Measurements from ENCODE around the gene ARHGDIB. TPM values are rescaled to one million over a fixed set of nuclear protein-coding genes. Genes with fewer than 3 reads are reported as not detected.

Gene ARHGDIB
- total RNA-seq, 1 experiment from 2014 or later: 1.6 TPM

- no peaks in the 10 kb centered on the region for H3K27me3 Mint-ChIP-seq (ENCODE audit: low read depth)
- H3K4me1 Mint-ChIP-seq: no peaks in the 10 kb centered on the region
- no peak within 1 kb of the TSS for H3K4me3 Mint-ChIP-seq
- no peak for DNase-seq (ENCODE audit: low spot score)
- ChIA-PET CTCF (interaction anchor here (1.5 kb wide), 1 partner anchor 37 kb away, joined by 7 read pairs; no protein-coding TSS in a partner anchor), POLR2A (no interaction called here)
- ATAC-seq: no peak
- H3K27ac Mint-ChIP-seq: no peak within 1 kb of the TSS
- TF ChIP-seq HMGA2 (CRISPR knock-in tag; IDR thresholded peaks at IDR 0.05) (no peak), USF1 (CRISPR knock-in tag; IDR thresholded peaks at IDR 0.05) (no peak), ZNF396 (CRISPR knock-in tag; IDR thresholded peaks at IDR 0.05; ENCODE audit: borderline replicate concordance) (no peak), SMAD3 (CRISPR knock-in tag; IDR thresholded peaks at IDR 0.05; ENCODE audit: borderline replicate concordance) (no peak), ARID4B (CRISPR knock-in tag; IDR thresholded peaks at IDR 0.05; ENCODE audit: borderline replicate concordance) (no peak)
- H3K9me3 Mint-ChIP-seq: no peaks in the 10 kb centered on the region
- H3K36me3 Mint-ChIP-seq: no peaks in the 10 kb centered on the region
Observed at GRCh38 chr12:14972816-14973215, 11.4 kb upstream of the ARHGDIB start, which contains the start of gene PDE6H. Gene PDE6H, plus strand, starts transcription at chr12:14973042. Its CDS starts 4,971 bp downstream, at chr12:14978013.

GRCh38 chr12:14970473-14970872 lies 9.1 kb upstream of the ARHGDIB start:
- Mint-ChIP-seq H3K9me3 (no peaks in the 10 kb centered on the region), H3K4me3 (no peak overlapping the region), H3K27ac (no peak overlapping the region; the same call in 1 of the 2 replicates), H3K36me3 (no peaks in the 10 kb centered on the region), H3K4me1 (no peaks in the 10 kb centered on the region), H3K27me3 (ENCODE audit: low read depth) (no peaks in the 10 kb centered on the region)
- ATAC-seq: no peak
- no peak for DNase-seq (ENCODE audit: low spot score)
- ChIA-PET CTCF (no interaction called here), POLR2A (no interaction called here)
- TF ChIP-seq ZNF232 (CRISPR knock-in tag; IDR thresholded peaks at IDR 0.05) (no peak), PRRX2 (CRISPR knock-in tag; IDR thresholded peaks at IDR 0.05) (no peak), FOXK1 (CRISPR knock-in tag; IDR thresholded peaks at IDR 0.05) (no peak), ATF2 (CRISPR knock-in tag; IDR thresholded peaks at IDR 0.05; ENCODE audit: borderline replicate concordance, low read depth) (no peak), IRF1 (CRISPR knock-in tag; IDR thresholded peaks at IDR 0.05) (no peak), ETV6 (CRISPR knock-in tag; IDR thresholded peaks at IDR 0.05) (no peak), CBFB (CRISPR knock-in tag; IDR thresholded peaks at IDR 0.05; ENCODE audit: low read depth) (no peak), STAT6 (CRISPR knock-in tag; conservative IDR thresholded peaks at IDR 0.05; ENCODE audit: low read depth) (no peak), PRDM15 (CRISPR knock-in tag; IDR thresholded peaks at IDR 0.05) (no peak), NR1H2 (CRISPR knock-in tag; IDR thresholded peaks at IDR 0.05) (no peak), ELF4 (CRISPR knock-in tag; IDR thresholded peaks at IDR 0.05; ENCODE audit: low read depth) (no peak), ZNF281 (CRISPR knock-in tag; IDR thresholded peaks at IDR 0.05) (no peak), IRF2 (CRISPR knock-in tag; IDR thresholded peaks at IDR 0.05; ENCODE audit: borderline replicate concordance, low read depth) (no peak), NR3C1 (CRISPR knock-in tag; conservative IDR thresholded peaks at IDR 0.05; ENCODE audit: low read depth) (no peak)

Measured in WTC11 (cell line).